ENCODE results near the gene BRAT1.

GRCh38 chr7:2508327-2509215, 46.8 kb downstream of the BRAT1 start:
- TF ChIP-seq CTCF (conservative IDR thresholded peaks at IDR 0.05) = no peak
- no peak for TF ChIP-seq ZFX (IDR thresholded peaks at IDR 0.05)
